K562 (cell line): ENCODE data around the gene BOLA3. TPM values are rescaled to one million over a fixed set of nuclear protein-coding genes. Genes with fewer than 3 reads are reported as not detected.

ENCODE experiments used
- ARID1B ChIP-seq: fragments of 450-650 bp; IDR thresholded peaks from 2 replicates; pipeline ENCODE4 v1.6.1; 2016; ENCODE audit warnings: antibody characterized with exemption, mild to moderate bottlenecking, inconsistent platforms
- CC2D1A ChIP-seq: fragments of 450-650 bp; IDR thresholded peaks from 2 replicates; pipeline ENCODE4 v1.6.1; 2017; ENCODE audit warnings: mild to moderate bottlenecking
- GATAD2A ChIP-seq: fragments of 450-650 bp; IDR thresholded peaks from 2 replicates; pipeline ENCODE4 v1.6.1; 2017
- L3MBTL2 ChIP-seq: fragments of 450-650 bp; IDR thresholded peaks from 2 replicates; pipeline ENCODE4 v1.6.1; 2016; ENCODE audit warnings: mild to moderate bottlenecking, moderate library complexity
- MLLT1 ChIP-seq, 2 experiments: fragments of 450-650 bp; IDR thresholded peaks; 2 replicates each; pipeline ENCODE4 v1.6.1; 2016
- MTA3 ChIP-seq: fragments of 450-650 bp; formaldehyde crosslinking; IDR thresholded peaks from 2 replicates; pipeline ENCODE4 v1.6.1; 2017; ENCODE audit warnings: mild to moderate bottlenecking, borderline replicate concordance
- NCOA4 ChIP-seq: fragments of 450-650 bp; IDR thresholded peaks from 2 replicates; pipeline ENCODE4 v1.6.1; 2018; ENCODE audit warnings: mild to moderate bottlenecking; ENCODE audit not compliant: partially characterized antibody
- PREB ChIP-seq: sonication (generic); formaldehyde crosslinking; IDR thresholded peaks from 2 replicates; pipeline ENCODE4 v1.8.1; 2023; ENCODE audit warnings: mild to moderate bottlenecking, missing genetic modification reagents
- THAP7 ChIP-seq: fragments of 250-450 bp; sonication (Bioruptor Pico); IDR thresholded peaks from 2 replicates; pipeline ENCODE4 v1.5.0; 2021
- ZBTB2 ChIP-seq: fragments of 450-650 bp; IDR thresholded peaks from 2 replicates; pipeline ENCODE4 v1.6.1; 2016; ENCODE audit warnings: antibody characterized with exemption
- ZNF197 ChIP-seq: fragments of 200-800 bp; sonication (Bioruptor generic); IDR thresholded peaks from 2 replicates; pipeline ENCODE4 v1.6.1; 2016; ENCODE audit warnings: low read depth, missing genetic modification characterization, missing compliant biosample characterization
- ZNF384 ChIP-seq: IDR thresholded peaks from 2 replicates; pipeline ENCODE4 v1.6.1; 2012; ENCODE audit warnings: low read depth, low read length, improper control_type of control experiment
- ZNF583 ChIP-seq: fragments of 250-450 bp; sonication (Bioruptor Pico); IDR thresholded peaks from 2 replicates; pipeline ENCODE4 v1.4.0; 2020
- ZNF830 ChIP-seq: fragments of 250-450 bp; sonication (Bioruptor Pico); IDR thresholded peaks from 2 replicates; pipeline ENCODE4 v1.5.0; 2021; ENCODE audit warnings: mild to moderate bottlenecking
- polyA plus RNA-seq, 8 experiments: library from polyadenylated mRNA; depleted of rRNA in 4 of 8; stranded (reverse) in 5 of 8; unstranded in 3 of 8; fragments of >200 nt; fragmentation: Nextera tagmentation in 2 of 8; fragmentation: Illumina TruSeq in 1 of 8; extraction: Ambion mirVana in 2 of 8; extraction: Trizol in 1 of 8; gene quantifications; 2 replicates each; pipeline versions ENCODE4 v1.2.1 to v1.2.3, GENCODE V29; 2011 to 2014; ENCODE audit warnings: inconsistent platforms in 1 of 8, missing spikeins in 1 of 8
- total RNA-seq, 7 experiments: library from RNA; depleted of rRNA in 6 of 7; stranded (reverse); fragments of >200 nt in 6 of 7; fragmentation: Illumina TruSeq in 2 of 7; extraction: Trizol in 2 of 7; gene quantifications; 2 replicates each; pipeline versions ENCODE4 v1.2.1 to v1.2.3, GENCODE V29; 2011 to 2021; ENCODE audit warnings: low replicate concordance in 1 of 7
- TF ChIP-seq, protein P1 (sequence below): sonication (generic); formaldehyde crosslinking; IDR thresholded peaks from 2 replicates; pipeline ENCODE4 v1.8.1; 2022; ENCODE audit warnings: missing genetic modification reagents
- TF ChIP-seq, protein P2 (sequence below): fragments of 450-650 bp; IDR thresholded peaks from 2 replicates; pipeline ENCODE4 v1.6.1; 2018; ENCODE audit not compliant: partially characterized antibody
- TF ChIP-seq, protein P3 (sequence below): fragments of 450-650 bp; IDR thresholded peaks from one replicate; pipeline ENCODE4 v1.6.1; 2018; ENCODE audit warnings: mild to moderate bottlenecking, moderate library complexity; ENCODE audit not compliant: partially characterized antibody

BOLA3 gene
- total and polyA plus RNA-seq, 9 of the 15 experiments (the other 6 are each of a cell fraction or from before 2014, with no cell fraction given) = 149 to 619 (median 255) TPM

- TF ChIP-seq ZNF830 (CRISPR knock-in tag) = no peak
- TF ChIP-seq THAP7 = no peak
- TF ChIP-seq PREB (CRISPR knock-in tag) = no peak
- TF ChIP-seq NCOA4 = no peak
- TF ChIP-seq, protein P1, sequence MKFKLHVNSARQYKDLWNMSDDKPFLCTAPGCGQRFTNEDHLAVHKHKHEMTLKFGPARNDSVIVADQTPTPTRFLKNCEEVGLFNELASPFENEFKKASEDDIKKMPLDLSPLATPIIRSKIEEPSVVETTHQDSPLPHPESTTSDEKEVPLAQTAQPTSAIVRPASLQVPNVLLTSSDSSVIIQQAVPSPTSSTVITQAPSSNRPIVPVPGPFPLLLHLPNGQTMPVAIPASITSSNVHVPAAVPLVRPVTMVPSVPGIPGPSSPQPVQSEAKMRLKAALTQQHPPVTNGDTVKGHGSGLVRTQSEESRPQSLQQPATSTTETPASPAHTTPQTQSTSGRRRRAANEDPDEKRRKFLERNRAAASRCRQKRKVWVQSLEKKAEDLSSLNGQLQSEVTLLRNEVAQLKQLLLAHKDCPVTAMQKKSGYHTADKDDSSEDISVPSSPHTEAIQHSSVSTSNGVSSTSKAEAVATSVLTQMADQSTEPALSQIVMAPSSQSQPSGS (CRISPR knock-in tag) = no peak
- TF ChIP-seq ZNF583 (CRISPR knock-in tag) = no peak
- TF ChIP-seq MTA3 = 0 out of 2 replicates have a peak, but pooled peaks have one; percentile 39
- 0 out of 2 replicates have a peak, but pooled peaks have one; percentile 58 for TF ChIP-seq GATAD2A
- no peak for TF ChIP-seq ZNF197 (CRISPR knock-in tag)
- no peak for TF ChIP-seq MLLT1 (IDR thresholded peaks at IDR 0.05)
- peak; percentile 50 for TF ChIP-seq ZNF384
- TF ChIP-seq, protein P2, sequence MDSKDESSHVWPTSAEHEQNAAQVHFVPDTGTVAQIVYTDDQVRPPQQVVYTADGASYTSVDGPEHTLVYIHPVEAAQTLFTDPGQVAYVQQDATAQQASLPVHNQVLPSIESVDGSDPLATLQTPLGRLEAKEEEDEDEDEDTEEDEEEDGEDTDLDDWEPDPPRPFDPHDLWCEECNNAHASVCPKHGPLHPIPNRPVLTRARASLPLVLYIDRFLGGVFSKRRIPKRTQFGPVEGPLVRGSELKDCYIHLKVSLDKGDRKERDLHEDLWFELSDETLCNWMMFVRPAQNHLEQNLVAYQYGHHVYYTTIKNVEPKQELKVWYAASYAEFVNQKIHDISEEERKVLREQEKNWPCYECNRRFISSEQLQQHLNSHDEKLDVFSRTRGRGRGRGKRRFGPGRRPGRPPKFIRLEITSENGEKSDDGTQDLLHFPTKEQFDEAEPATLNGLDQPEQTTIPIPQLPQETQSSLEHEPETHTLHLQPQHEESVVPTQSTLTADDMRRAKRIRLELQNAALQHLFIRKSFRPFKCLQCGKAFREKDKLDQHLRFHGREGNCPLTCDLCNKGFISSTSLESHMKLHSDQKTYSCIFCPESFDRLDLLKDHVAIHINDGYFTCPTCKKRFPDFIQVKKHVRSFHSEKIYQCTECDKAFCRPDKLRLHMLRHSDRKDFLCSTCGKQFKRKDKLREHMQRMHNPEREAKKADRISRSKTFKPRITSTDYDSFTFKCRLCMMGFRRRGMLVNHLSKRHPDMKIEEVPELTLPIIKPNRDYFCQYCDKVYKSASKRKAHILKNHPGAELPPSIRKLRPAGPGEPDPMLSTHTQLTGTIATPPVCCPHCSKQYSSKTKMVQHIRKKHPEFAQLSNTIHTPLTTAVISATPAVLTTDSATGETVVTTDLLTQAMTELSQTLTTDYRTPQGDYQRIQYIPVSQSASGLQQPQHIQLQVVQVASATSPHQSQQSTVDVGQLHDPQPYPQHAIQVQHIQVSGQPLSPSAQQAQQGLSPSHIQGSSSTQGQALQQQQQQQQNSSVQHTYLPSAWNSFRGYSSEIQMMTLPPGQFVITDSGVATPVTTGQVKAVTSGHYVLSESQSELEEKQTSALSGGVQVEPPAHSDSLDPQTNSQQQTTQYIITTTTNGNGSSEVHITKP = peak; percentile 44
- TF ChIP-seq ARID1B = peak; percentile 84
- TF ChIP-seq, protein P3, sequence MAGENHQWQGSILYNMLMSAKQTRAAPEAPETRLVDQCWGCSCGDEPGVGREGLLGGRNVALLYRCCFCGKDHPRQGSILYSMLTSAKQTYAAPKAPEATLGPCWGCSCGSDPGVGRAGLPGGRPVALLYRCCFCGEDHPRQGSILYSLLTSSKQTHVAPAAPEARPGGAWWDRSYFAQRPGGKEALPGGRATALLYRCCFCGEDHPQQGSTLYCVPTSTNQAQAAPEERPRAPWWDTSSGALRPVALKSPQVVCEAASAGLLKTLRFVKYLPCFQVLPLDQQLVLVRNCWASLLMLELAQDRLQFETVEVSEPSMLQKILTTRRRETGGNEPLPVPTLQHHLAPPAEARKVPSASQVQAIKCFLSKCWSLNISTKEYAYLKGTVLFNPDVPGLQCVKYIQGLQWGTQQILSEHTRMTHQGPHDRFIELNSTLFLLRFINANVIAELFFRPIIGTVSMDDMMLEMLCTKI = no peak
- peak; percentile 35; the same call in 1 of the 2 replicates for TF ChIP-seq ZBTB2
- TF ChIP-seq CC2D1A = peak; percentile 54; the same call in 1 of the 2 replicates
- peak; percentile 38; the same call in 1 of the 2 replicates for TF ChIP-seq L3MBTL2
Measured at GRCh38 chr2:74181739-74182138, 34.0 kb upstream of the BOLA3 start (continued).
